ENCODE data around the gene UCHL3. TPM values are rescaled to one million over a fixed set of nuclear protein-coding genes. Genes with fewer than 3 reads are reported as not detected.

UCHL3 gene
- 30.3 and 32.3 TPM in 2 replicates for total RNA-seq

DNA sequence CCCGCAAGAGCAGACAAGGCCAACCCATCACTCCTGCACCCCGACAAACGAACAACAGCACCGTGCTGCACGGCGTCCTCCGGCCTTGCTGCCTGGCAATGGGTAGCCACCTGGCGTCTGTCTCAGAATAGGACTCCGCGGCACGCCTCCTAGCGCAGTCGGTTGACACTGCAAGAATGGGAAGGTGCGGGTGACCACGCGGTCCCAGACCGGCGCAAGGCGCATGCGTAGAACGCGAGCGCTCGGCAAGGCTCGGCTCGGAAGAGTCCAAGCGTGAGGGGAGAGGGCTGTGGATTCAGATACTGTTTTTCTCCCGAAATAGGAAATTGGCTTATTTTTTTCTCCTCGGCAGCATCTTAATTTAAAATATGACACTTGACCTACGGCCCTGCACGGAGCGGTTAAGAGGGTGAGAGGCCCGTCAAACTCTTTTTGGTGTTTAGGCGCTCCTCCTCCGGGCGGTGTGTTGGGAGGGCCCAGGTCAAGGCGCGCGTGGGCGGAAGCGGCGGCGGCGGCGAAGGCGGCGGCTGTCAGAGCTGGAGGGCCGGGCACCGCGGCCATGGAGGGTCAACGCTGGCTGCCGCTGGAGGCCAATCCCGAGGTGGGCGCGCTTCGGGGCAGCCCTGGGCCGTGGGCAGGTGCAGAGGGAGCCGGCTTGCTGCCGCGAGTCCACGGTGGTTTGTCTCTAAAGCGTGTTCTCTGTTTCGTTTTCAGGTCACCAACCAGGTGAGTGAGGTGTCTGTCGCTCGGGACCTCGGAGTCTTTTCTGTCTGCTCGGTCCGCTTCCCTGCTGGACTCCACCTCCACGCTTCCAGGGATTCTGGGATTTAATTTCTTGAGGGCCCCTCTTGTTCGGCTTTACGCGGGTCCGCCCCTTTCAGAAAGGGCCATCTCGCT, at the start of gene UCHL3:
UCHL3 (plus strand) TSS at position 530 of the 897 bp plus-strand sequence; CDS start at position 560, 30 bp downstream.

DNA sequence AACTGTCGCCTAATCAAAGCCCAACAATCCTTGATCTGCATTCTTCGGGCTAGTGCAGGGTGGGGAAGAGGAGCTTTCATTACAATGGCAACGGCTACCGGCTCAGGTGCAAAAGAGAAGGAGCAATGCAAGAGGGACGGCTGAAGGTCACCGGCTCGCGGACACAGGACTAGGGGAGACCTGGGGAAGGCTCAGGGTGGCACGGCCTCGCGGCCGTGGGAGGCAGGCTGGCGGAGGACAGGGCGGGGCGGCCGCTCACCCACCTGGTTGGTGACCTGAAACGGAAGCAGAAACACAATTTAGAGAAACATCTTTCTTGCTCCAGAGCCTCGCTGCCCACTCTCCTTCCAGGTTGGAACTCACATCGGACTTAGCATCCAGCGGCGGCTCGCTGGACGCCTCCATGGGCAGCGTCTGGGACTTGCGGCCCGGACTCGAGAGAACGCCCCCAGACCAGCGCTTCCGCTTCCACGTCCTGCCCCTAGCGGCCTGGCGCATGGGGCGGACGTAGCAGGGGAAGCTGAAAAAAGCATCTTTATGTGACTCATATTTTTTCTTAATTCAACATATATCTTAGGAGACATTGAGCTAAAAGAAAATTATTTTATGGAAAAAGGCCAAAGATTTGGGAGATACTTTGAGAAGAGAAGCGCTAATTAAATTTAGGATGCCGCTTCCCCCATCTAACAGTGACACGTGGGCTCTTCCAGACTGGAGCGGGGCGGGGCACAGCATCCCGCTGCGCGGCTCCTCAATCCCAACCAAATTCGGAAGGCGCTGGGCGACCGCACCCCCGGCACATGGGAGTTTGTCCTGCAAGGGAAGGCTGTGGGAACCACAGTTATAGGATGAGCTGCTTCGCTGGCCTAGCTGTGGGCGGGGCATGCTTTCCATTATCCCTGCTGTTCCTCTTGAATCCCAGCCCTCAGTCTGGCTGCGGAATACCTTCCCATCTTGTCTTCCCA, 11.9 kb upstream of the UCHL3 start, which contains the start of gene COMMD6:
COMMD6 (minus strand) TSS at position 441 of the 965 bp plus-strand sequence; CDS start at position 405, 36 bp downstream.

DNA sequence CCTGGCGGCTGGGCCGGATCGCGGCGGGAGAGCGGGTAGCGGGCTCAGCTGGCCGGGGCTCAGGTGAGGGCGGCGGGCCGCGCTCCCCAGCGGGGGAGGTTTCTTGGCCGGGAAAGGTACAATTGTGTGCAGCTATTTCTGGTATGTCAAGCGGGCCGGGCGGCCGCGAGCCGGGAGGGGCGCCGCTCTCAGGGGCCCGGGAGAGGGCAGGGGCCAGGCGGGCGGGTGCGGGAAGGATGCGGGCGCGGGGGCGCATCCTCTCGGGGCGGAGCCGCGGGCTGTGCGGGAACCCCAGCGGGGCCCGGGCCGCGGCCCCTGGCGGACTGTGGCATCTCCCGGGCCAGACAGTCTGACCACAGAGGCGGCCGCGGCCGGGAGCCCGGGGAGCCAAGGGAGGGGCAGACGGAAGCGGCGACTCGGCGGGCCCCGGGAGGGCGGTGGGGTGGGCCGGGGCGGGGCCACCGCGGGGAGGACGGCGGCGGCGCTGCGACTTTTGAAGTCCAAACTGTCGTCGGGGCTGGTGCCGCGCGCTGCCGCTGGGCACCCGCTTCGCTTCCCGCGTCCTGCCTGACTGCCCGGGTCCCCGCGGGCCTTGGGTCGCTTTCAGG, 86.3 kb downstream of the UCHL3 start, which contains the start of gene LMO7:
LMO7 (plus strand) TSS at position 503 of the 608 bp plus-strand sequence. CDS start 328 bp downstream, outside the sequence.

Other genes with a start within 250 kb of the UCHL3 start
- 4.2 and 15.9 TPM in 2 replicates for gene TBC1D4, start 67.6 kb upstream of the UCHL3 start, total RNA-seq
- gene COMMD6, start 11.9 kb upstream of the UCHL3 start, total RNA-seq = 28.5 and 67.0 TPM in 2 replicates
- gene LMO7, start 86.5 kb downstream of the UCHL3 start, total RNA-seq = 53.5 and 72.4 TPM in 2 replicates

Measured in cardiac atrium fibroblast (primary cell).